Stimulated activated CD4-positive, alpha-beta T cell treated with anti-CD3 and anti-CD28 coated beads, Interleukin-2, amount 100 ng/mL, for 24 hours (primary cell): ENCODE results near the gene RCL1.
"Not testable (repeated sequence)": the region's sequence is repeated elsewhere in the genome, so short reads cannot be mapped to it uniquely, and the experiment has no call there.

Experiments
- DNase-seq, 2 donors: peaks; one replicate each; pipeline ENCODE4 v3.0.0-alpha.2; 2020

RCL1 gene, protein sequence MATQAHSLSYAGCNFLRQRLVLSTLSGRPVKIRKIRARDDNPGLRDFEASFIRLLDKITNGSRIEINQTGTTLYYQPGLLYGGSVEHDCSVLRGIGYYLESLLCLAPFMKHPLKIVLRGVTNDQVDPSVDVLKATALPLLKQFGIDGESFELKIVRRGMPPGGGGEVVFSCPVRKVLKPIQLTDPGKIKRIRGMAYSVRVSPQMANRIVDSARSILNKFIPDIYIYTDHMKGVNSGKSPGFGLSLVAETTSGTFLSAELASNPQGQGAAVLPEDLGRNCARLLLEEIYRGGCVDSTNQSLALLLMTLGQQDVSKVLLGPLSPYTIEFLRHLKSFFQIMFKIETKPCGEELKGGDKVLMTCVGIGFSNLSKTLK

GRCh38 chr9:4792572-4793458 is at the start of gene RCL1:
TSS of gene RCL1 (plus strand) at chr9:4792944. CDS start at chr9:4793092, 148 bp downstream.
- peak; percentile 96 to 97 for DNase-seq

DNA sequence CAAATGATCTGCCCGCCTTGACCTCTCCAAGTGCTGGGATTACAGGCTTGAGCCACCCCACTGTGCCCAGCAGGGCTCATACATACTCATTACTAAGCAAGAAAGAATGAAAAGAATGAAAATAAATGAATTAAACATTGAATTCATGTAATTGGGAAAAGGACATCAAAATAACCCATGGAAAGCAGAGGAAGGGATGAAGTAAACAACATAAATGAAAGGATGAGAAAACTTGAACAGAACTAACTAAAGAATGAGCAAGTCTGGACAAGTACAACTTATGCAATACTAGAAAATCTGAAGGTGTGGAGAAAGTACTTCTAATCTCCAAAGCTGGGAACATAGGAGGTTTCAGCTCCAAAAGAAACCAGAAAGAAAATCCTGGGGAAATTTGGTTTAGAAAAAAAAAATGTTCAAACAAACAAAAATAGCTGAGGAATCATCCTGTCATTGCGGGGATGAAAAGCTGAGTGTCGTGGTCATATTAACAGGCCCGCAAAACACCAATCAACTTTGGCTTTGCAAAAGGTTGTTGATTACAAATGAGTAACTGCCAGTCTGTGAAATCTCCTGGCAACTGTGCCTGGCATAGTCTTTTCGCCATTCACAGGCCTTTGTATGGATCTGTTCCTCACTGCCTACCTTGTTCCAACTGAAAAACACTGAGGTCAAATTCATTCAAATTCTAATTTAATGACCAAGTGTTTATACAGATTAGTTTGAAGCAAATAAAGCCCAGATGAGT is 49.4 kb upstream of the RCL1 start:
- DNase-seq, result no peak

- DNase-seq, result no peak
These were observed 46.3 kb upstream of the RCL1 start for GRCh38 chr9:4746278-4747030.

- no peak for DNase-seq
These were observed 44.1 kb upstream of the RCL1 start for GRCh38 chr9:4748612-4749011.

DNA sequence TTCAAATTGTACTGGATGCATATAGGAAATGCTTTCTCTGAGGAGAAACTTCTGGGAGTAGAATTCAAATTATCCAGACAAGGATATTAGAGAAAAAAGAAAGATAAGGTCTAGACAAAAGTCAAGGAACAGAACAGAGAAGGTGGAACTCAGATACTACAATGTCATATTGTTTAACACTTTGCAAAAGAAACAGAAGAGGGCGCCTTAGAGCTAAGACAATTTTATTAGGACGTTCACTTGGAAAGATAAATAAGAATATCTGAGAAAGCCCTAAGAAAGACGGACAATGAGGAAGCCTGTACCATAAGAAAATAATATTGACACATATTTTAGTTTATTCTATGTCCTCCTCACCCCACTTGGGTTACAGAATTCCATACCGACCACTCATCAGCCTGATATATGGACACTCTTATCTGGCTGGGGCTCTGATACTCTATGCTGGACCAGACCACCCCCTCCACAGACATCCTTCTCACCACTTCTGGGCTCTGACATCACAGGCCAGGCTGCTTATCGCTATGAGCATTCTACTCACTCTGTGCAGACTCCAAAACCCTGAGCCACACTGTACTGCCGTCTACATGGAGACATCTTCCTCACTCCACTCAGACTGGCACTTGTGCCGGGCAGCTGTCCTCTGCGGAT is 42.6 kb upstream of the RCL1 start:
- DNase-seq, result no peak

DNA sequence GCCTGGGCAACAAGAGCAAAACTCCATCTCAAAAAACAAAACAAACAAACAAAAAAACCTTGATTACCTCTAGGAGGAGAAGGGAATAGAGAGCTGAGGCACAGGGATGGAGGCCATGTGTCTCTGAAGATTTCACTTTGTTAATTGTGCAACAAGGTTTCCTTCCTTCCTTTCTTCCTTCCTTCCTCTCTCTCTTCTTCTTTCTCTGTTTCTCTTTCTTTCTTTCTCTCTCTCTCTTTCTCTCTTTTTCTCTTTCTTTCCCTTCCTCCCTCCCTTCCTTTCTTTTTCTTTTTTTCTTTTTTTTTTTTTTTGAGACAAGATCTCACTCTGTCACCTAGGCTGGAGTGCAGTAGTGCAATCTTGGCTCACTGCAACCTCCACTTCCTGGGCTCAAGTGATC is 38.2 kb upstream of the RCL1 start:
- not testable (repeated sequence) for DNase-seq

- no peak for DNase-seq
These were observed 37.6 kb upstream of the RCL1 start for GRCh38 chr9:4755026-4755609.

DNA sequence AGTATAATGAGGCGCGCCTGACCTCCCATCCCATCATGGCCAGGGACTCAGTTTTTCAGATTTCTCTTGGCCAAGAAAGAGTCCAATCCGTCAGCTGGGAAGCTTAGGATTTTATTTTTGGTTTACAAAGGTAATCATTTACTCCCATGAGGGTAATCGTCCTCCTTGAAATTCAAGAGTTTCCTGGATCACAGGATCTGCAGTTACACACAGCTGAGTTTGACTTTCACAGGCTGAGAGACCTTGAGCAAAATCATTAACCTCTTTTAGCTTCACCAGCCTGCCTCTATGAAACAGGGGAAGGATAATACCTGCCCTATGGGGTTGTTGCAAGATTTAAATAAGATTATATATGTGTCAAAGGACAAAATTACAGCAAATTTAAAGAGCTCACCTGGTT is 36.3 kb upstream of the RCL1 start:
- DNase-seq, result no peak

- DNase-seq, result no peak
These were observed 32.6 kb upstream of the RCL1 start for GRCh38 chr9:4760122-4760521.

DNA sequence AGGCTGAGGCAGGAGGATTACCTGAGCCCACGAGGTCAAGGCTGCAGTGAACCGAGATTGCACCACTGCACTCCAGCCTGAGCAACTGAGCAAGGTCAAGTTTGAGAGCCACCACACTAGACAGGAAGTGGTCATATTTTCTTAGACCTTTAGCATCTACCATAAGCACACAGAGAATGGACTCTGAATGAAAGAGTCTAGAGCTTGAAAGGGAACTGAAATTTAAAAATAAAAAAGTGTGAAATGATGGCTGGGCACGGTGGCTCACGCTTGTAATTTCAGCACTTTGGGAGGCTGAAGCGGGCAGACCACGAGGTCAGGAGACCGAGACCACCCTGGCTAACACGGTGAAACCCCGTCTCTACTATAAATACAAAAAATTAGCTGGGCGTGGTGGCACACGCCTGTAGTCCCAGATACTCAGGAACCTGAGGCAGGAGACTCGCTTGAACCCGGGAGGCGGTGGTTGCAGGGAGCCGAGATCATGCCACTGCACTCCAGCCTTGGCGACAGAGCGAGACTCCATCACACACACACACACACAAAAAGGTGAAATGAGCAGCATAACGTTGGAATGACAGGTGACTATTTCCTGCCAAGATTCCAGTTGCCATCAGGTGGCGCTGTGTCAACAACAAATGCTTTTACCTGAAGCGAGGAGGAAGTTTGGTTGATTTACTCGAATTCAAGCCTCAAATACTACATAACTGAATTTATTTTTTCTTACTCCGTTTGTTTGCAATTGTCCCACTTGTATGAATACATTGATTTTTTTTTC is 30.4 kb upstream of the RCL1 start:
- DNase-seq, result peak; percentile 83 to 86

DNA sequence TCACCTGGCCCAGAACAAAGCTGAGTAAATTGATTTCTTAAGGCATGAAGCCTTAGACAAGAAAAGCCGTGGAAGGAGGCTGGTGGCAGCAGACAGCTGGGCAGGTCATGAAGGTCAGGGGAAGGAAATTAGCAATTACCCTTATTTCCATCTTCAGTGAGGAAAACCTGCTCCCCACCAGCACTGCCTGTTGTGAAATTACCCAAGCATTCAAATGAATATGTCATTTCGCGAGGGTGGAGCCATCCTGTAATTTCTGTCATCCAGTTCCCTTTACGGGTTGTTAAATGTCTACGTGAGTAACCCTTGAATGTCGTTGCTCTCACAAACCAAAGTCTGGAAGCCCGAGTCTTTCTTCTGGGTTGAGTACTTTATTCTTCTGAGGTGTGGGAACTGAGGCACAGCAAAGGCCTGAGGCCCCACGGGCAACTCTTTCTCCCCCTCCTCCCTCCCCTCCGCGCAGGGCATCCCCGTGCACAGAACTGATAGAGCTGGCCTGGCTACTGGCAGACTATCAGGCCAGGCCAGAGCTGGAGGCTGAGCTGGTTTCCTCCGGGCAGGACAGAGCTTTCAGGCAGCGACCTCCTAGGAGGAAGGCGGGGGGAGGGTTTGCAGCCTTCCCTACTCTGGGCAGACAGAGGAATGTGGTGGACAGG is 29.7 kb upstream of the RCL1 start:
- DNase-seq, result no peak

- no peak for DNase-seq
These were observed 28.7 kb upstream of the RCL1 start for GRCh38 chr9:4764033-4764432.

DNA sequence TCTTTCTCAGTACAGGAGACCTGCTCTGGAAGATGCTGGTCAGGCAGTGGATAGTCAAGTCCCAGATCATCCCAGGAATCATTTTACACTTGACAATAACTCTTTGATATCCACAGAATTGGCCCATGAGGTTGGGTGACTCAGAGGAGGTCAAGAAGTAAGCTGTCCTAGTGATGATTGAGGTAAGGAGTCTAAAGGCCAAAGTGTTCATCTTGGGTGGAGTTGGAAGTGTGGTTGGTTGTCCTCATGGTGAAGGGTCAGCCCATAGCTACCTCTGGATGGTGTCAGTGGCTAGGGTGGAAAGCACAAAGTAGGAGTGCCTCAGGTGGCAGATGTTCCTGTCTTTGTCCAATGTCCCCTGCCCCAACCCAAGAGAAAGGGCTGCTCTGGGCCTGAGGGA is 24.1 kb upstream of the RCL1 start:
- no peak for DNase-seq

DNA sequence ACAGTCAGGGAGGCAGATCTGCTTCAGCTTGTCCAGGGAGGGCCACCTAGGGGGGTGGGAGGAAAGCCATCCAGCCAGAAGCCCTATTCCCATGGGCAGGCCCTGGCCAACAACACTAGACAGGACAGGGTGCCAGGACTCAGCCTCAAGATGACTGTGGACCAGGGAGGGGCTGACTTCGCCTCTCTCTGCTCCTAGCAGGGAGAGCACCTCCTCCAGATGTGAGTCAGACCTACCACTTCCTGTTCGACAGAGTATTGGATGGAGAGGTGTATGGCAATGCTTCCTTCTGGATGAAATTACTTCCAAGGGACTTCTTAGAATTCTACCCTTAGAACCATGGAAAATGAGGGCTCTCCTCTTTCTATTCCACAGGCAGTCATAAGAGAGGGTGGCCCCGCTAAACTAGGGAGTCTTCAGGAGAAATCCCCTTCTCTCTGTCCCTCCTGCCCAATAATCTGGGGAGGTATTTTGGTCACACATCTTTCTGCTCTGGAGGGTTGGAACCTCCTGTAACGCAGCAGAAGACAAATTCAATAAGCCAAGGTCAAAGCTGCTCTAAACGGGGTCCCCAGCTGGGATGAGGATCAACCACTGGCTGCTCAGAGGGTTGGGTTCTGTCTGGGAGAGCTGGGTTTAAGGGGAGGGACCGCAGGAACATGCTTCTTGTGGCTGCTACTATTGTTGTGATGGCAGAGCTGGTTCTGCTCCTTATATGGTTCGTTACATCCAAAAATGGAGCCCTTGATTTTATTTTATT is 23.2 kb upstream of the RCL1 start:
- DNase-seq, result no peak

DNA sequence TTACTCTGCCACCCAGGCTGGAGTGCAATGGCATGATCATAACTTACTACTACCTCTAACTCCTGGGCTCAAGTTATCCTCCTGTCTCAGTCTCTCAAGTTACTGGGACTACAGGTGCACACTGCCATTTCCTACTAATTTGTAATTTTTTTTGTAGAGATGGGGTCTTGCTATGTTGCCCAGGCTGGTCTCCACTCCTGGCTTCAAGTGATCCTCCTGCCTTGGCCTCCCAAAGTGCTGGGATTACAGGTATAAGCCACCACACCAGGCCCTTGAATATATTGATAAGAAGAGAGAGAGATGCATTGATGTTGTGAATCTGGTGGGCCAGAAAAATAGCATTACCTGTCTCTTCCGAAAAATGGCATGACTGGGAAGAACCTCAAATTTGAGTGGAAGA is 21.0 kb upstream of the RCL1 start:
- DNase-seq, result no peak

DNA sequence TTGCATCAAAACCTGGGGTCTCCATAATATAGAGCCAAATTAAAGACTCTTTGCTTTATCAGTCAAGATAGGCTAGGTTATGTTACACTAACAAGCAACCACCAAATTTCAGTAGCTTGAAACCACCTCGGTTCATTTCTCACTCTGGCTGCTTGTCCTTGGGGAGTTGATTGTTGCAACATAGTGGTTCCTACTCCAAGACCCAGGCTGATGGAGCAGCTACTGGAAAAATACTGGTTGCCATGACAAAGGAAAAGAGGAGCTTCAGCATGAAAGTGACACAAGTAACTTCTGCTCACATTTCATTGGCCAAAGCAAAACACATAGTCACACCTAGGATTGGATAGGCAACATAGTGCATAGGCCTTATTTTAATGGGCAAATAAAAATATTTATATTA is 18.5 kb upstream of the RCL1 start:
- DNase-seq, result no peak

DNA sequence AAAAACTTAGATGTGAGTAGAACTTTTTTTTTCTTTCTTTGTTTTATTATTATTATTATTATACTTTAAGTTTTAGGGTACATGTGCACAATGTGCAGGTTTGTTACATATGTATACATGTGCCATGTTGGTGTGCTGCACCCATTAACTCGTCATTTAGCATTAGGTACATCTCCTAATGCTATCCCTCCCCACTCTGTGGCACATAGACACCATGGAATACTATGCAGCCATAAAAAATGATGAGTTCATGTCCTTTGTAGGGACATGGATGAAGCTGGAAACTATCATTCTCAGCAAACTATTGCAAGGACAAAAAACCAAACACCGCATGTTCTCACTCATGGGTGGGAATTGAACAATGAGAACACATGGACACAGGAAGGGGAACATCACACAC is 17.8 kb upstream of the RCL1 start:
- not testable (repeated sequence) for DNase-seq

DNA sequence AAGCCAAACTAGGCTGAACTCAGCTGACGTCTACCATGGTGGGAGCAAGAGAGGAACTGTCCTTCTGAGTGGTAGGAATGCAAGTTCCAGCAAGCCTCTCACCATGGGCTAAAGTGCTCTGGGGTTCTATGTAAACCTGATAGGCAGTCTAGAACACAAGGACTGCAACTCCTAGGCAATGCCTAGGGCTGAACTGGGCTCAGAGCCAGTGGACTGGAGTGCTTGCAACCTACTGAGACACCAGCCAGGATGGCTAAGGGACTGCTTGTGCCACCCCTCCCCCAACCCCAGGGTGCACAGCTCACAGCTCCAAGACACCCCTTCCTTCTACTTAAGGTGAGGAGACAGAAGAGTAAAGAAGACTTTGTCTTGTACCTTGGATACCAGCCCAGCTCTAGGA is 12.1 kb upstream of the RCL1 start:
- DNase-seq, result no peak

GRCh38 chr9:4781408-4781807 is 11.3 kb upstream of the RCL1 start:
- DNase-seq, result no peak

DNA sequence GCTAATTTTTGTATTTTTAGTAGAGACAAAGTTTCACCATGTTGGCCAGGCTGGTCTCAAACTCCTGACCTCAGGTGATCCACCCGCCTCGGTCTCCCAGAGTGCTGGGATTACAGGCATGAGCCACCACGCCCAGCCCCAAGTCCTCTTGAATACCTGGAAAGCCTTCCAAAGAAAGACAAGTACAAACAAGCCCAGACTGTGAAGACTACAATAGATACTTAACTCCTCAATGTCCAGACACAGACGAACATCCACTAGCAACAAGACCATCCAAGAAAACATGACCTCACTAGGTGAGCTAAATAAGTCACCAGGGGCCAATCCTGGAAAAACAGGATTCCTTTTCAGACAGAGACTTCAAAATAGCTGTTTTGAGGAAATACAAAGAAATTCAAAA is 9.6 kb upstream of the RCL1 start:
- DNase-seq, result not testable (repeated sequence)
